Activated effector memory CD4-positive, alpha-beta T cell treated with Interleukin-2 at 50 U/mL for 16 hours (primary cell): ENCODE measurements around the gene TMEM170A.
"Not testable (repeated sequence)": the region's sequence is repeated elsewhere in the genome, so short reads cannot be mapped to it uniquely, and the experiment has no call there.

Experiments used
- DNase-seq: peaks from one replicate; pipeline ENCODE4 v3.0.0-alpha.2; 2020

TMEM170A gene, protein sequence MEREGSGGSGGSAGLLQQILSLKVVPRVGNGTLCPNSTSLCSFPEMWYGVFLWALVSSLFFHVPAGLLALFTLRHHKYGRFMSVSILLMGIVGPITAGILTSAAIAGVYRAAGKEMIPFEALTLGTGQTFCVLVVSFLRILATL

GRCh38 chr16:75464122-75464918, at the start of gene TMEM170A:
Gene TMEM170A, minus strand, starts transcription at chr16:75464689. Its CDS starts 89 bp downstream, at chr16:75464600.
- DNase-seq = peak; percentile 98

DNA sequence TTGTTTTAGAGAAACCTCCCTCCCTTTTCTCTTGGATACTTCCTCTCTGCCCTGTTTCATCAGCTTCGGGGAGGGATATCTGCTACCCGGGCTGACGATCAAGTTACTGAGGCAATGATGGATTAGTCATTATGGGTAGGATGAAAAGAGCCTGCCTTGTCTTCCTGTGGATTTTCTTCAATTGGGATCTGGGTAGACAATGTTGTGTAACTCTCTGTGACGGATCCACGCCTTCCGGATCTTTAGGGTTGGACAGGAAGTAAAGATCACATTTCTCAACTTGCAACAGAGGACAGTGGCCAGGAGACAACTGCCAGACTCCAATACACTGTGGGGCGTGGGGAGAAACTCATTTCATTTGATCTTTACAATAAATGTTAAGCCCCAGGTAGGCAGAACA, 42.1 kb upstream of the TMEM170A start:
- no peak for DNase-seq

- no peak for DNase-seq
These were observed 41.6 kb upstream of the TMEM170A start for GRCh38 chr16:75506107-75506506.

DNA sequence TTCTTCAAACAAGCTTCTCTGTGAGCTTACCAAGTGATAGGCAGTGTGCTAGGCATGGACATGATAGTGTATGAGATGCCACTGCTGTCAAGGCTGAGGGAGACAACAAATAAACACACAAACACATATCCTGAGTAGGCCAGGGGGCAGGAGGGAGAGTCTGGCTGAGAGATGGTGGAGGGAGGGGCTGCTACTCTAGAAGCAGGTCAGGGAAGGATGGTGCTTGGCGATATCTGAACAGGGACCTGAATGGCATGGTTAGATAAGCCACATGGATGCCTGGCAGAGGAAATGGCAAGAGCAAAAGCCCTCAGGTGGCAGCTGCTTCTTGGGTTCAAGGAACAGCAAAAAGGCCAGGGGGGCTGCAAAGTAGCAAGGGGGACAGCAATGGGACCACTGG, 39.3 kb upstream of the TMEM170A start:
- DNase-seq = no peak

DNA sequence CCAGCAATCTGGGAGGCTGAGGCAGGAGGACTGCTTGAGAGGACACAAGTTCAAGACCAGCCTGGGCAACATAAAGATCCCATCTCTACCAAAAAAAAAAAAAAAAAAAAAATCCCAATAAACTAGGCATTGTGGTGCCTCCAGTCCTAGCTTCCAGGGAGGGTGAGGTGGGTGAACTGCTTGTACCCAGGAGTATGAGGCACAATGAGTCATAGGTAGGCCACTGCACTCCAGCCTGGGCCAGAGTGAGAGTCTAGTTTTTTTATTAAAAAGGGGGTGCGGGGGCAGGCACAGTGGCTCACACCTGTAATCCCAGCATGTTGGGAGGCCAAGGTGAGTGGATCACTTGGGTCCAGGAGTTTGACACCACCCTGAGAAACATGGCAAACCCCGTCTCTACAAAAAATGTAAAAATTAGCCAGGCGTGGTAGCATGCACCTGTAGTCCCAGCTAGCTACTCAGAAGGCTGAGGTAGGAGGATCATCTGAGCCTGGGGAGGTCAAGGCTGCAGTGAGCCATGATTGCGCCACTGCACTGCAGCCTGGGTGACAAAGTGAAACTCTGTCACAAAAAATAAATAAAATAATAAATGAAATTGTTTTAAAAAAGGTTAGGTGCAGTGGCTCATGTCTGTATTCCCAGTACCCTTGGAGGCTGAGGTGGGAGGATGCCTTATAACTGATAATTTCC, 38.6 kb upstream of the TMEM170A start:
- no peak for DNase-seq

DNA sequence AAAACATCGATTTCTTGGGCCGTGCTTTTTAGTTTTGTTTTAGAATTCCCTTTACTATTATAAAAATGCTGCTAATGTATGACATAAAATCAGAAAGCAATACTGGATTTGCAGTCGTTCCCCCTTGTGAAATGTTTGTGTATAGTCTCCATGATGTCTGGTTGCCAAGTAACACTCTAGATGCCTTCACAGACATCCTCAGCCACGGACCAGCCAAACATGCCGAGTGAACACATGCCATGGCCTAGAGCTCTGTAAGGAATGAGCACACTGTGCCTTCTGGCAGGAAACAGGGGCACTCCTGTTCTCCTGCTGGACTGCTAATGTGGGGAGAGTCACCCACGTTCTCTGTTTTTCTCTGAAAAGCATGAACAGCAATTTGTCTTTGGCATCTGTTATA, 37.3 kb upstream of the TMEM170A start:
- DNase-seq = not testable (repeated sequence)

GRCh38 chr16:75501359-75501758, 36.9 kb upstream of the TMEM170A start:
- no peak for DNase-seq

- DNase-seq = not testable (repeated sequence)
These were observed 34.3 kb upstream of the TMEM170A start for GRCh38 chr16:75498605-75499322.

DNA sequence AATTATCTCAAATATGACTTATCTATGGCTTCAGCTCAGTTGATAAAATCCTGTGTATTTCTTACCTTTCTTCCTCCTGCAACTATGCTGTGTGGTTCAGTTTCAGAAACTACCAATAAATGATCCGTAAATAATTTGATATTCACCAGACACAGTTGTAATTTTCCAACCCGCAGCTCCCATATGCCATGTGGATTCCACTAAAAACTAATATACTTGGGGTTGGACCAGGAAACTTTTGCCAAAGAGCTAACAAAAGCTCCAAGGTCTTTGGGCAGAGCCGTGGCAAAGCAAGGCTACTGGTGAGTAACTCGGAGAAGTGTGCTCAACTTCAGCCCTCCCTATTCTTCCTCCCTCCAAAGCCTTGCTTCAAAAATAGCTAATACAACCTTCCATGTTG, 33.1 kb upstream of the TMEM170A start:
- DNase-seq = no peak

DNA sequence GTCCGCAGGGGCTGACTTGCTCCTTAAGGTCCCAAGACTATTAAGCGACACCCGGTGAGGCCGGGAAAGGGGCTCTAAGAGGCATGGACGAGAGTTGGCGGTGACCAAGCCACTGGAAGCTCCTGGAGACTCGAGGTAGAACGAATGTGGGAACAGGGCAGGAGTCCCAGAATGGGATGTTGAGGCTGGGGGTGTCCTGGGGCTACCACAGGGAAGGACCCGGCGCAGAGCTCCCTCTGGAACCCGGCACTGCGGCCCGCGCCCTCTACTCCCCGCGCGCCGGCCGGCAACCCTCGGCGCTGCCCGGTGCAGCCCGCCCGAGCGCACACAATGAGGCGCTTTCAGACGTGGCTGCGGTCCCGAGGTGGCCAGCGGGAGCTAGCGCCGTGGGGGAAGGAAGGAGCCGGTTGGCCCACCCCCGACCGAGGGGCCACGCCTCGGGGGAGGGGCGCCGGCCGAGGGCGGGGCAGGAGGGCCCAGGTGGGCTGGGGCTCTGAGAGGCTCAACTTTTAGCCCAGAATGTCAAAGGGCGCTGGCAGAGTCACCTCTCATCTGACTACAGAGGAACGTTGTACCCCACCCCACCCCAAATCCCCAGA, 30.7 kb upstream of the TMEM170A start, which contains the start of gene CHST6:
Gene CHST6, minus strand, starts transcription at position 366 of the 599 bp plus-strand sequence. CDS start 15,613 bp downstream, outside the sequence.
- DNase-seq = no peak

DNA sequence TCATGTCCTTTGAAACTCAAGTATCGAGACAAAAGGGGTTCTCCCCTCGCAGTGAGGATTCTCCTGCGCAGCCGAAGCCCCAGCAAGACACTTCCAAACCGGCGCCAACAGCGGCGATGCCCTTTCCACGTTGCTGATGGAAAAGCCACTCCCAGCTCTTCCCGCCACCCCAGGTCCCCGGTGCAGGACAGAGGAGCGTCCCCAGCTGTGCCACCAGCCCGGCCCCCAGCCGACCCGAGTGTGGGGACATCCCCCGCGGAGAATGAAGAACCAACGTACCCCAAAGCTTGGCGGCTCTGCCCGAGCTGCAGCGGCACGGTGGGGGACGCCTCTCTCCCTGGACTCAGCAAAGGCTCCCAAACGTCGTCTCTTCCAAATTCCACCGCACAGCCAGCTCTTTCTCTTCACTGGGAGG, 30.2 kb upstream of the TMEM170A start:
- DNase-seq = no peak

- DNase-seq = no peak
These were observed 29.7 kb upstream of the TMEM170A start for GRCh38 chr16:75494184-75494583.

- DNase-seq = no peak
These were observed 27.4 kb upstream of the TMEM170A start for GRCh38 chr16:75491876-75492275.

- DNase-seq = no peak
These were observed 23.8 kb upstream of the TMEM170A start for GRCh38 chr16:75488322-75488721.

- DNase-seq = no peak
These were observed 22.3 kb upstream of the TMEM170A start for GRCh38 chr16:75486676-75487313.

GRCh38 chr16:75486014-75486675, 21.7 kb upstream of the TMEM170A start:
- DNase-seq = no peak

DNA sequence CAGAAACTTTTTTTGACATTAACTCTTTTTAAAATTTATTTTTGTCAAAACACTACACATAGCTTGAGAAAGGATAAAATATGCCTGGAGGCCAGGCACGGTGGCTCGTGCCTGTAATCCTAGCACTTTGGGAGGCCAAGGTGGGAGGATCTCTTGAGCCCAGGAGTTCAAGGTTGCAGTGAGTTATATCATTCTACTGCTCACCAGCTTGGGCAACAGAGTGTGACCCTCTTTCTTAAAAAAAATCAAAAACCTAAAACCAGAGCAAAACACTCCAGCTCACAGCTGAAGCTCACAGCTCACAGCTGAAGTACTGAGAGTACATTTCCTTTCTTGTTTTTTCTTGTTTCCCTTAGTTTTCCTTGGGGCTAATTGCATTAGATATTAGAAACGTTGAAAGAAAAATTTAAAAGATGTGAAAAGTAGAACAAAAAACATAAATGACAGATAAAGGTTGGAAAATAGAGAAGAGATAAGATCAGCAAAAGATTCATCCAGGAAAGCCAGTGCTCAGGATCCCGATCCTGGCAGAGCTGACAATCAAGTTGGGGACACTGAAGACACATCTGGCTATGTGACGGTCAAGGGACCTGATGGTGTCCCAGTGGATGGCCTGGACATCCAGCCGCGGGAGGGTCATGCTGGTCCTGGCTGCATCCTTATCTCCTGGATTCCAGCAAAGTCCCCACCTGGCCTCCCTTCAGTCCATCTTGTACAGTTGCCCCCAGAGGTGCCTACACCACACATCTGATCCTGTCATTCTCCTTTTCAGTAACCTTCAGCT, 20.9 kb upstream of the TMEM170A start:
- DNase-seq = no peak

DNA sequence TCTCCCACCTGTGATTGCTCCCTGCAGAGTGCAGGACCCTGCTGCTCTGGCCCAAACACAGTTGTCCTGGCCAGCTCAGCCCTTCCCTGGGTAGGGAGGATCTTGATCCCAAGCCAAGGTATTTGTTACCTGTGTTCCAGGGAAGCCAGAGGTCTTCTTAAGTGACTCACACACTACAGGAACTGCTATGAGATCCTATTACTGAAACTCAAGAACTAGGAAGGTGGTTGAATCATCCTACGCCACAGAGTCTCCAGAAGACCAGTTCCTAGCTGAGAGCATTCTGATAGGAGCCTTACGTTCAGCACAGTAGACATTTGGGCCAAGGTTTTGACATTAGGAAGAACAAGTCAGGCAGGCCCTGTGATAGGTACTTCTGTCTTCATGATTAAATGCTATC, 18.7 kb upstream of the TMEM170A start:
- no peak for DNase-seq

DNA sequence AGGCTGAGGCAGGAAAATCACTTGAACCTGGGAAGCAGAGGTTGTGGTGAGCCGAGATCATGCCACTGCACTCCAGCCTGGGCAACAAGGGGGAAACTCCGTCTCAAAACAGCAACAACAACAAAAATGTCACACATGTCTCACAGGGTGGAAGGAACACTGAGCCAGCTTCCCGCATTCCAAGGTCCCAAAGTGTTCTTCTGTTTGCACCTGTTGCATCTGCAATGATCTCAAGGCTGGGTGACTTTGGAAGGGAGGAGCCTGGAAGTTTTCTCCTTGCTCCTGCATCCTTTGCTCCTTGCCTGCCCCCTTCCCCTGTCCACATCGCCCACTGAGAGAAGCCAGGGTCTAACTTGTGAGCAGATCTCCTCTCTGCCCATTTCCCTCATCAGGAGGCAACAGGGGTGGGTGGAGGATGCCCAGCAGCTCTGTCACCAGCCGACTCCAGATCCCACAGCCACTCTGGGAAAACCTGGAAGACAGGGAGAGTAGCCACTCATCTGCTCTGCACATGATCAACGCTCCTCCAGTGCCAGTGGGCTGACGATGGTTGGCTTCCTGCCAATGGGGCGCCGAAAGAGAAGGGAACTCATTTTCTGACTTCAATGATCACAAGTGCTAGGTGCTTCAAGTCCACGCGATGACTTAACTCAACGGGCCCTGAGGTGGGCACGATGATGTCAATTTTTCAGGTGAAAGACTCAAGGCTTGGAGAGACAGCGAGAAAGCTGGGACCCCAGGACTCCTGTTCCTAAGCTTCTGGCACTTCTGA, 18.1 kb upstream of the TMEM170A start:
- no peak for DNase-seq

- no peak for DNase-seq
These were observed 17.0 kb upstream of the TMEM170A start for GRCh38 chr16:75481475-75481874.
